ENCODE results near the gene GNG7.
A peak's percentile ranks its signal among the peaks of the same experiment; 100 is the strongest.
"Not testable (repeated sequence)": the region's sequence is repeated elsewhere in the genome, so short reads cannot be mapped to it uniquely, and the experiment has no call there.

The GNG7 gene

GRCh38 chr19:2569596-2570465 lies 132.7 kb downstream of the GNG7 start:
- DNase-seq, result no peak

- no peak for DNase-seq
Measured at GRCh38 chr19:2567996-2568395, 134.5 kb downstream of the GNG7 start.

GRCh38 chr19:2567580-2567979 lies 134.9 kb downstream of the GNG7 start:
- DNase-seq, result no peak

GRCh38 chr19:2563546-2563945 lies 138.9 kb downstream of the GNG7 start:
- DNase-seq, result not testable (repeated sequence)

GRCh38 chr19:2561895-2562294 lies 140.6 kb downstream of the GNG7 start:
- DNase-seq, result peak; percentile 68

GRCh38 chr19:2561221-2561620 lies 141.3 kb downstream of the GNG7 start:
- DNase-seq, result no peak

GRCh38 chr19:2560369-2560768 lies 142.1 kb downstream of the GNG7 start:
- no peak for DNase-seq

GRCh38 chr19:2558543-2558942 lies 144.0 kb downstream of the GNG7 start:
- no peak for DNase-seq

DNA sequence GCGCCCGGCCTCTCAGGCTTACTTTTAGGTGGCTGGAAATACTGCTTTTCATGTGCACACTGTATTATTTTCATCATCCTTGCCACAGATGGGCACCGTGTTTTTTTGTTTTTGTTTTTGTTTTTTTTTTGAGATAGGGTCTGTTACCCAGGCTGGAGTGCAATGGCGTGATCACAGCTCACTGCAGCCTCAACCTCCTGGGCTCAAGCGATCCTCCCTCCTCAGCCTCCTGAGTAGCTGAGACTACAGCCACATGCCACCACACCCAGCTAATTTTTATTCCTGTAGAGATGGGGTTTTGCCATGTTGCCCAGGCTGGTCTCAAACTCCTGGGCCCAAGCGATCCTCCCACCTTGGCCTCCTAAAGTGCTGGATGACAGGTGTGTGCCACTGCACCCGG lies 144.4 kb downstream of the GNG7 start:
- not testable (repeated sequence) for DNase-seq

DNA sequence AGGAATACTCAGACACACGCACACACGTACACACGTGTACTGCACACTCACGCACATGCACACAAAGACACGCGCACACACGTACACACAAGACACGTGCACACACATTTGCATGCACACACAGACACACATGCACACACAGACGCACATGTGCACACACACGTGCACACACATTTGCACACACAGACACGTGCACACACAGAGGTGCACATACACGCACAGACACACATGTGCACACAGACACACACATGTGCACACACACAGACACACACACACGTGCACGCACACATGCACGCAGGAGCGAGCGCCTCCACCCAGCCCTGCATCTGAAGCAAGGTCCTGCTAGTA lies 145.4 kb downstream of the GNG7 start:
- DNase-seq, result no peak

DNA sequence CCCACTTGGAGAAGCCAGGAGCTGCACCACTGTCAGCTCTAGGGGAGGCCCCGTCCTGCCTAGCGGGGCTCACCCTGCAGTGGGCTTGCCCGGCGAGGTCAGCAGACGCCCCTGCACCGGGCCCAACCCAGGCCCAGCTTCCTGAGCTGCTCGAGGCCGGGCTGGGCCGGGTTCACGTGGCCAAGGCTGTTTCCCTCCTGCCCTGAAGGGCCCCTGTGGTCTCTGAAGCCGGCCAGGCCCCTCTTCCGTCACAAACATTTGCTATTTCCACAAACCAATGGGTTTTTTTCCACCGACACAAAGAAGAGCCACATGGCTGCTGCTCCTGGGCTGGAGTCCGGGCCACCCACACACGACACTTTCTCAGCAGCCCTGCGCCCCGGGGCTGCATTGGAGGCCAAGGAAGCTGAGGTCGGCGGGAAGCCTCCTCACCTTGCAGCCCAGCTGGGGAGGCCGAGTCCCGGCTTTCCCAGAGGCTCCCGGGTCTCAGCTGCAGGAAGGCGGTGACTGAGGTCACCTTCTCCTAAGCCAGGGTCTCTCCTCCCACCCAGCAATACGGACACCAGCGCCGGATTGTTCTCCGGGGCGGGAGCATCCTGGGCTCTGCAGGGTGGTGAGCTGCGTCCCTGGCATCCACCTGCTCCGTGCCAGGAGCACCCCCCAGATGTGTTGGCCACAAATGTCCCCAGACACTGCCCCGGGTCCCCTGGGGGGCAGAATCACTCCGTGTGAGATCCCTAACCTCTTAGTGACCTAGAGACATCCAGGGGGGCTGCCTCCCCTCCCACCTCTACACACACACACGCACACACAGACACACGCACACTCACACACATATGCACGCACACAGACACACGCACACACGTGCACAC lies 146.0 kb downstream of the GNG7 start:
- no peak for DNase-seq

DNA sequence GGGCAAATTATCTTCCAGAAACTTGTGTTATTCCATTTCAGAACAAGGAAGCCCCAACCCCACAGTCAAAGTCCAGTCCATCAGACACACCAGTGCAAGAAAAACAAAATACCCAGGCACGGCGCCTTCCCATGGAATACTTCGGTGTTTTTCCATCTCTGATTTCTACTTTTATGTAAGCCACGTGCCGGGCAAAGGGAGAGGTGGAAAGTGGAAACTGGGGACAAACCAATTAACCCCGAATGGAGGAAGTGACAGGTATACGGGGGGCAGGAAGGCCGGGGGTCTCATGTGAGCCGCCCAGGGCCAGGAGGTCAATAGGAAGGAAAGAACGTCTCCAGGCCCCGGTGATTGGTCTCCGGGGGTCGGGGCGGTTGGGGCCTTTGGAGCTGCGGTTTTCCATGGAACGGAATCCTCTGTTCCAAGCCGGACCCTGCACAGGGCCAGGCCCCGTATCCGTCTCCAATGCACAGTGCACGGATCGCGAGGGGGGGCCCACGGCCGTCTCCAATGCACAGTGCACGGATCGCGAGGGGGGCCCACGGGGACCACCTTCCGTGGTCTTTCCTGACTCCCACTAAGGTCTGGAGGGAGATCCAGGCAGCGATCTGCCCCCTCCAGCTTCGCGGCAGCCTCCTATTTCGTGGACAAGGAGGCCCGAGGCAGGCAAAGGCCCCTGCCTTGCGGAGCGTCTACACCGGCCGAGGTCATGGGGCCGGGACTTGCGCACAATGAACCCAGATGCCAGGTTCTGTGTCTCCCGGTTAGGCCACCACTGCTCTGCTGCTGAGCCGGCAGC lies 146.9 kb downstream of the GNG7 start:
- no peak for DNase-seq

GRCh38 chr19:2554856-2555255 lies 147.6 kb downstream of the GNG7 start:
- no peak for DNase-seq

- DNase-seq, result no peak
Measured at GRCh38 chr19:2553510-2553909, 149.0 kb downstream of the GNG7 start.

- peak; percentile 37 for DNase-seq
Measured at GRCh38 chr19:2552859-2553258, 149.6 kb downstream of the GNG7 start.

- DNase-seq, result no peak
Measured at GRCh38 chr19:2551864-2552185, 150.7 kb downstream of the GNG7 start.

DNA sequence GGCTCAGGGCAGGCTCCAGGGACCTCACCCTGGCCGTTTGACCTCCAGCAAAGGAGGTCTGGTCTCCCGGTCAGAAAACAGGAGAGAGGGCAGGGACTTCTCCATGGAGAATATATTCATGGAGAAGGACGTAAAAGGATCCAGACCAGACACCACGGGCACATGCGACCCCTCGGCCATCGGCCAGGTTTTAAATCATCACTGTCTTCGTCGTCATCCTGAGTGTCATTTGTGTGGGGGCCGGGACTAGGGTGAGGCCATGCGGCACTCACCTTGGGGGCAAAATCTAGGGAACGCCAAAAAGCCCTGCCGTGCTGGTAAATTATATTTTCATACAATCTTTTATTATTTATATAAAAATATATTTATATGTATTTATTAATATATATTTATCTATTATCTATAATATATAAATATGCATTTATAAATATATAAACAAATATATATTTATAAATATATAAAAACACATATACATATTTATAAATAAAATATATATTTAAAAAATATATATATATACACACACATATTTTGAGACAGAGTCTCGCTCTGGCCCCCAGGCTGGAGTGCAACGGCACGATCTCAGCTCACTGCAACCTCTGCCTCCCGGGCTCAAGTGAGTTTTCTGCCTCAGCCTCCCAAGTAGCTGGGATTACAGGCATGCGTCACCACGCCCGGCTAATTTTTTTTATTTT lies 151.2 kb downstream of the GNG7 start:
- DNase-seq, result no peak

DNA sequence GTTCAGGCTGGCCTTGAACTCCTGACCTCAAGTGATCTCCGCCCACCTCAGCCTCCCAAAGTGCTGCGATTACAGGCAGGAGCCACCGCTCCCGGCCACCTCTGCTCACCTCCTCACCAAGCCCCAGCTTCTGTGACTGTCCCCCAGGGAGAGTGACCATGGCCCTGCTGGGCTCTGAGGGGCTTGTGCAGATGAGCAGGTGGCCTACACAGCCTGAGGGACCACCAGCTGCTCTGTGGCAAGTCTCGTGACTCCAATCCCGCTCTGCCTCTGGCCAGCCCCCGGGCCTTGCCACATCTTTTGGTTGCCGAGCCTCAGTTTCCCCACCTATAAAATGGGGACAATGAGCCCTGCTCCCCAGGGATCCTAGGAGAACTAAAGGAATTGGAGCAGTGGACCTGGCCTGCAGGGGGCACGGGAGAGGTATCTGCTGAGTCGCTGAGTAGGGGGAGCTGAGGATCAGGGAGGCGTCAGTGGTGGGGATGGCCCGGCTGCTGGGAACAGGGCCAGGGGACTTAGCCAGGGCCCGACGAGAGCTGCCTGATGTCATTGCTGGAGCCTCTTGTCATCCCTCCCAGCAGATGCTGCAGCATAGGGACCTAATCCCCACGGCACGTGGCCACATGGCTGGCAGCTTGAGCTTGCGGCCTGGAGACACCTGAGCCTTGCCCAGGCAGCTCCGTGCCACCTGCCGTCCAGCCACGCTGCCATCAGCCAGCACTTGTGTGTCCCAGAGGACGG lies 151.9 kb downstream of the GNG7 start:
- no peak for DNase-seq

GRCh38 chr19:2549701-2550191 lies 152.7 kb downstream of the GNG7 start:
- no peak for DNase-seq

DNA sequence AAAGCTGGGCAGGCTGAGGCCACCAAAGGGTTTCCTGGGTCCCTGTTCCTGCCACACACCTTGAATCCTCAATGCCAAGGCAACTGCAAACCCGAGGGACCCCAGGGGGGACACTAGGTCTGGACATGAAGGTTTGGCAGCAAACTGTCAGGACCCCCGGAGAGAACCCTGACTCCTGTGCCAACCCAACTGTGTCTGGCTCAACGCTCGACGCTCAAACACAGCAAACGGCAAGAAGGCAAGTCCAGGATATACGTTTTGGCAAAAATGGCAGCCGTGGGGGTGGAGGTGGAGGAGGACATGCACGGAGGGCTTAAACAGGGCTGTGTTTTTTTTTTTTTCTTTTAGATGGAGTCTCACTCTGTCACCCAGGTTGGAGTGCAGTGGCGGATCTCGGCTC lies 153.5 kb downstream of the GNG7 start:
- DNase-seq, result no peak

GRCh38 chr19:2547721-2548120 lies 154.8 kb downstream of the GNG7 start:
- no peak for DNase-seq

All from activated effector memory CD4-positive, alpha-beta T cell treated with Interleukin-2 at 50 U/mL for 16 hours (primary cell).